Measurements from ENCODE around the gene RBMS3. TPM values are rescaled to one million over a fixed set of nuclear protein-coding genes. Genes with fewer than 3 reads are reported as not detected.

RBMS3 gene
- total and polyA plus RNA-seq, 3 donors from 2014 or later, result 5.6 to 36.2 (median 19.7) TPM

DNA sequence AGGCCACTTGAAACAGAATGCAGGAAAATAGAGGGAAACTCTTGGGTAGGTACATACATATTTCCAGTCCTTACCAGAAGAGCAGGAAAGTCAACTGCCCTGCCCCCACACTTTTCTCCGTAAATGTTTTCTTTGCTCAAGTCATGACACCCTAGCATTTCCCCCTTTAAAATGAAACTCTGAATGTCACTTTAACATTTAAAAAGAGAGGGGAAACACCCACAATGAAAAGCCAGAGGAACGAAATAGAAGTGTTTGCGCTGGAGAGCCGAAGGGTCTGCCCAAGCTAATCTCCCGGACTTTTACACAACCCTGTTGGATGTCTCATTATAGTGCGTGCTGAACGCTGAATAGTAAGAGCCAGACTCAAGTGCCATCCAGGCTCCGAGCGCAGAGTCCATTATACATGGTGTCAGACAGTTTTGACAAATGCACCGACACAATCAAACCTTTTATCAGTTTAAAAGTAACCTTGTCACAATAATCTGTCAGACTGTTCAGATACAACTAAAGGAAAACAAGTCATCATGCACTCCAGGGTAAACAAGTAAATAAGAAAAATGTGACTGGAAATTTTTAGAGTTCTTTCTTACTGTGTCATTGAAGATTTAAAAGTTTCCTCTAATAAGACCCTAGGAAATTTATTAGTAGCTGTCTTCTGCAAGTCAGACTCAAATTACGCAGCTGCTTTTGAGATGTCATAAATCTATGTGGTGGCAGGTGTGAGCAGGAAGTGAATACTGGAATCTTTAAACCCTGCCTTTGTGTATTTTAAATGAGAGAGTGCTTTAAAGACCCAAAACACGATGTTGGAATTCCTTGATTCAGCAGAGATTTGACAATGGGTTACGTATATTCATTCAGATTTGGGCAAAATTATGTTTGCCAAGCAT, 159.8 kb downstream of the RBMS3 start:
- H3K27ac ChIP-seq, result peak overlapping the region in 1 of 2 donors; percentile 10
- H3K4me3 ChIP-seq, result no peak overlapping the region
- WGBS, 2 donors, result 48 to 61% methylated on average over 13 of the region's 13 CpGs
- no peaks in the 10 kb centered on the region for H3K9me3 ChIP-seq
- H3K36me3 ChIP-seq (ENCODE audit: low read depth, missing control alignments), result no peaks in the 10 kb centered on the region
- intact Hi-C loops (cut with DNase I; ENCODE audit: low total_unique reads), result no loop called here
- DNase-seq, result no peak
- TF ChIP-seq, protein P1, sequence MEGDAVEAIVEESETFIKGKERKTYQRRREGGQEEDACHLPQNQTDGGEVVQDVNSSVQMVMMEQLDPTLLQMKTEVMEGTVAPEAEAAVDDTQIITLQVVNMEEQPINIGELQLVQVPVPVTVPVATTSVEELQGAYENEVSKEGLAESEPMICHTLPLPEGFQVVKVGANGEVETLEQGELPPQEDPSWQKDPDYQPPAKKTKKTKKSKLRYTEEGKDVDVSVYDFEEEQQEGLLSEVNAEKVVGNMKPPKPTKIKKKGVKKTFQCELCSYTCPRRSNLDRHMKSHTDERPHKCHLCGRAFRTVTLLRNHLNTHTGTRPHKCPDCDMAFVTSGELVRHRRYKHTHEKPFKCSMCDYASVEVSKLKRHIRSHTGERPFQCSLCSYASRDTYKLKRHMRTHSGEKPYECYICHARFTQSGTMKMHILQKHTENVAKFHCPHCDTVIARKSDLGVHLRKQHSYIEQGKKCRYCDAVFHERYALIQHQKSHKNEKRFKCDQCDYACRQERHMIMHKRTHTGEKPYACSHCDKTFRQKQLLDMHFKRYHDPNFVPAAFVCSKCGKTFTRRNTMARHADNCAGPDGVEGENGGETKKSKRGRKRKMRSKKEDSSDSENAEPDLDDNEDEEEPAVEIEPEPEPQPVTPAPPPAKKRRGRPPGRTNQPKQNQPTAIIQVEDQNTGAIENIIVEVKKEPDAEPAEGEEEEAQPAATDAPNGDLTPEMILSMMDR (IDR thresholded peaks at IDR 0.05), result no peak
- no peak for TF ChIP-seq POLR2A (IDR thresholded peaks at IDR 0.05)
- no peaks in the 10 kb centered on the region for H3K4me1 ChIP-seq
- no peaks in the 10 kb centered on the region for H3K27me3 ChIP-seq

DNA sequence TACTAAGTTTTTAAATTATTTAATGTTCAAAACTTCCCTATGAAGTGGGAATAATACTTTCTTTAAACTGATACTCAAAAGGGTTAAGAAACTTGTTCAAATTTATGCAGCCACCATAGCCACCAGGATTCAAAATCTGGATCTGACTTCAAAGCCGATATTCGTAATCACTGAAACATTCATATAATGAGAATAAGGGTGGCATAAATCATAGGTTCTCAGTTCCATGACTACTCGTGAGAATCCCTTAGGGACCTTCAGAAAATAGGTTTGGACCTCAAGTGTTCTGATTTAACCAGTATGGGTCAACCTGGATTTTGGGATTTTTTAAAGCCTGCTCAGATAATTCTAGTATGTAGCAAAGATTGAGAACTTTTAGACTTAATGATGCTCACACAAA, 160.6 kb downstream of the RBMS3 start:
- no peak for DNase-seq
- intact Hi-C loops (cut with DNase I; ENCODE audit: low total_unique reads), result no loop called here
- H3K9me3 ChIP-seq, result no peaks in the 10 kb centered on the region
- H3K36me3 ChIP-seq (ENCODE audit: low read depth, missing control alignments), result no peaks in the 10 kb centered on the region
- TF ChIP-seq, protein P1 (IDR thresholded peaks at IDR 0.05), result no peak
- TF ChIP-seq POLR2A (IDR thresholded peaks at IDR 0.05), result no peak
- no peak overlapping the region for H3K4me3 ChIP-seq
- no peaks in the 10 kb centered on the region for H3K27me3 ChIP-seq
- WGBS, 2 donors, result 67 to 70% methylated on average over 3 of the region's 3 CpGs
- no peak overlapping the region for H3K27ac ChIP-seq
- no peaks in the 10 kb centered on the region for H3K4me1 ChIP-seq

DNA sequence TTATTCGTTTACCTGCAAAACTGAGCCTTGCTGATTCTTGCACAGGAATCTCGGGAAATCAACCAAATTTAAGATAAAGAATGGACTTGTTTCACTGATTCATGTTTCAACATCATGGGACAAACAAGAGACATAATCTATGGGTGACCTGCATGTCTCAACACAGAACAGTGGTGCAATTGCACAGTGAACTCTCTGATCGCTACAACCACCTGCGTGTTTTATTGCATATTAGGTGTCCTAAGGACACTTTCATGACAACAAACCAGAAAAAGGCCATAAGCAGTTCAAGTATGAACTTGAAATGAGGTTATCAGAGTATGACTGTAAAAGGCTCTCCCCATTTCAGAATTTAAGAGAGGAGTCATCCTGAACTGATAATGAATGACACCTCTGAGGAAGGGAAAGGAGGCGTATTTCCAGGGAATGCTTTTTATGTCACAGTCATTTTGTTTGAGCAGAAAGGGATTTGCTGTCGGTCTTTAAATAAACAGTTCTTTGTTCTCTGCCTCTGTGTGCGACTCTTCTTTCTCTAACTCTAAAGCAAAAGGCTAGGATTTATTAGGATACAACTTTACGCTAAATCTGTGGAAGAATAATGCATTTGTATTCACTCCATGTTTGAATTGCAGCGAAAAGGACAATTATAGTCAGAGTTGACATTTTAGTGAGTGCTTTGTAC, 167.2 kb downstream of the RBMS3 start:
- Histone ChIP-seq H3K9me3 (no peaks in the 10 kb centered on the region), H3K27ac (no peak overlapping the region), H3K4me3 (no peak overlapping the region), H3K36me3 (ENCODE audit: low read depth, missing control alignments) (no peaks in the 10 kb centered on the region), H3K4me1 (peaks cover 2% of the 10 kb centered on the region), H3K27me3 (no peaks in the 10 kb centered on the region)
- intact Hi-C loops (cut with DNase I; ENCODE audit: low total_unique reads), result no loop called here
- no peak for TF ChIP-seq POLR2A (IDR thresholded peaks at IDR 0.05)
- TF ChIP-seq, protein P1 (IDR thresholded peaks at IDR 0.05), result no peak
- DNase-seq, result no peak
- WGBS, 2 donors, result 89 to 92% methylated on average over 9 of the region's 9 CpGs

DNA sequence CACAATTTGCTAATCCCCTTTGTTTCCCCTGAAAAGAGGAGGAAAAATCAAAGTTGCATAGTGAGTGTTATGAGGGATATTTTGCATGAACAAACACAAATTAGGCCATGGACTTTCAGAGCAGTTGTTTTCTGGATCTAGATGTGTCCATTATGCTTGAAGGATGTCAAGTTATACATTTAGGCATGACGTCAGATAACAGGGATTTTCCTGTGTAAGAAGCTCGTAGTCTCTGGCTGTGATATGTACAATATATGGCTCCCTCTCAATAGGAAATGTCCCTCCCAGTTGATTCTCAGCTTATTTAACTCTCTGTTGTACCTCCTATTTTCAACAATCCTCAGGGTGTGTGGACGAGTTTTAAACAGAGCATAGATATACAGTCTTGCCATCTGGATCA, 171.0 kb downstream of the RBMS3 start:
- Histone ChIP-seq H3K4me1 (peaks cover 3% of the 10 kb centered on the region), H3K9me3 (no peaks in the 10 kb centered on the region), H3K27me3 (no peaks in the 10 kb centered on the region), H3K4me3 (no peak overlapping the region), H3K36me3 (ENCODE audit: low read depth, missing control alignments) (no peaks in the 10 kb centered on the region), H3K27ac (no peak overlapping the region)
- TF ChIP-seq, protein P1 (IDR thresholded peaks at IDR 0.05), result no peak
- TF ChIP-seq POLR2A (IDR thresholded peaks at IDR 0.05), result no peak
- intact Hi-C loops (cut with DNase I; ENCODE audit: low total_unique reads), result no loop called here
- no peak for DNase-seq
- WGBS, 2 donors, result 80 to 89% methylated on average over 3 of the region's 3 CpGs
